NCI-H2107 treated with DMSO at 0.1 percent for 48 hours (cell line): ENCODE data around the gene TMIGD2.
A peak's percentile ranks its signal among the peaks of the same experiment; 100 is the strongest.
"Not testable (repeated sequence)": the region's sequence is repeated elsewhere in the genome, so short reads cannot be mapped to it uniquely, and the experiment has no call there.

Experiments used
- DNase-seq: peaks from one replicate; lab custom pipeline; 2025; ENCODE audit not compliant: unreplicated experiment; lab: John Stamatoyannopoulos, UW

Gene TMIGD2

GRCh38 chr19:4302243-4302640, at the start of gene TMIGD2:
Gene TMIGD2 (minus strand): TSS chr19:4302389. CDS start chr19:4302385, 4 bp downstream.
- DNase-seq = no peak

- no peak for DNase-seq
These were observed 48.5 kb upstream of the TMIGD2 start for GRCh38 chr19:4350726-4351125.

- no peak for DNase-seq
These were observed 47.9 kb upstream of the TMIGD2 start for GRCh38 chr19:4350111-4350510.

GRCh38 chr19:4349225-4349624, 47.0 kb upstream of the TMIGD2 start:
- DNase-seq = not testable (repeated sequence)

GRCh38 chr19:4347521-4347920, 45.3 kb upstream of the TMIGD2 start:
- DNase-seq = no peak

- DNase-seq = no peak
These were observed 43.8 kb upstream of the TMIGD2 start for GRCh38 chr19:4346020-4346383.

GRCh38 chr19:4345342-4346019, 43.3 kb upstream of the TMIGD2 start:
- DNase-seq = no peak

GRCh38 chr19:4343370-4344307, 41.5 kb upstream of the TMIGD2 start, which contains the start of gene MPND:
Gene MPND (plus strand): TSS chr19:4343562. CDS start chr19:4343594, 32 bp downstream.
- peak; percentile 67 for DNase-seq

- peak; percentile 98 for DNase-seq
These were observed 40.6 kb upstream of the TMIGD2 start for GRCh38 chr19:4342615-4343369.

GRCh38 chr19:4342314-4342614, 40.1 kb upstream of the TMIGD2 start:
- DNase-seq = no peak

GRCh38 chr19:4338441-4339355, 36.5 kb upstream of the TMIGD2 start, which contains the start of gene STAP2:
Gene STAP2 (minus strand): TSS chr19:4338827. CDS start chr19:4338753, 74 bp downstream.
- DNase-seq = no peak

GRCh38 chr19:4337906-4338440, 35.8 kb upstream of the TMIGD2 start:
- peak; percentile 12 for DNase-seq

- no peak for DNase-seq
These were observed 32.9 kb upstream of the TMIGD2 start for GRCh38 chr19:4334929-4335570.

- DNase-seq = no peak
These were observed 27.7 kb upstream of the TMIGD2 start for GRCh38 chr19:4329858-4330257.

- DNase-seq = not testable (repeated sequence)
These were observed 26.9 kb upstream of the TMIGD2 start for GRCh38 chr19:4328991-4329681.

- peak; percentile 97 for DNase-seq
These were observed 26.2 kb upstream of the TMIGD2 start for GRCh38 chr19:4328243-4328990.

- DNase-seq = no peak
These were observed 25.7 kb upstream of the TMIGD2 start for GRCh38 chr19:4327877-4328242.

GRCh38 chr19:4327252-4327876, 25.2 kb upstream of the TMIGD2 start:
- DNase-seq = no peak
